Measurements from ENCODE around the gene PKLR. TPM values are rescaled to one million over a fixed set of nuclear protein-coding genes. Genes with fewer than 3 reads are reported as not detected.

Gene PKLR
- total RNA-seq, 4 donors from 2014 or later, result not detected

DNA sequence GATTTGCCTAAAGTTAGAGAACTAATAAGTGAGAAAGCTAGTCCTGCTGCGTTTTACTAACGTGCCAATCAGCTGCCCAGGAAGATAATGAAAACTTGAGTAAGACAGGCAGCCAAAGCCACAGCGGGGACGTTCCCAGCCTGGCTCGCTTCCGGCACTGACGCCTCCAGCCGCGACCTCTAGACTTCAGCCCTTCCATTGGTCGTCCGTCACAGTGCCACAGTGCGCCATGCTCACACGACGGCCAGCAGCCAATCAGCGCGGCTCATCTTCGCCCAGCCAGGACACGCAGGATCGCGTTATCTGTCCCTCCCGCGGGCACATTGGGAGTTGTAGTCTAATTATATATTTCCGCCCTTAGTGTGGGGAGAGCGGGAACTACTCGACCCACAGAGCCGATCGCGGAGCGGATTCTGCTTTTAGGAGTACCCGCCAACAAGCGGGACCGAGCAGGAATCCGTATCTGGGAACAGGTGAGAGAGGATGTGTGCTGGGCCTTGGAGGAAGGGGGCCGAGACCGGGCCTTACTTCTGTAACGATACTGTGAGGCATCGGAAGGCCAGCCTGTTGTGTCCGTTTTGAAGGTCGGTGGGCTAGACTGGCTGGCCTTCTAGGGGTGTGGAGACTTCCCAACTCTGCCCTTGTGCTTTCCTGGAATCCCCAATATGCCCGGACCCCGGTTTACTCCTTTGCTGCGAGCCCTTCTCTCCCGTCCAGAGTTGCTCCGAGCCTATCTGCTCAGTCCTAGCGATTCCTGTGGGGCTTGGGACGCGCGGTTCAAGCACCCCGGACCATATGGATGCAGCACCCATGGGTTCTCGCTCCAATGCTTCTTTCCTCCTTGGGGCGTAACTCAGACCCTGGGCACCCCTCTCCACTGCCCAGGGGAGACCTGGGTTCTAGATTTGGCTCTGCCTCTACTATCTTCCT lies 7.5 kb upstream of the PKLR start, which contains the start of gene FDPS:
Gene FDPS (plus strand): TSS at position 374 of the 930 bp plus-strand sequence. CDS start 924 bp downstream, outside the sequence.
- Histone ChIP-seq H3K36me3 (no peaks in the 10 kb centered on the region), H3K27me3 (no peaks in the 10 kb centered on the region), H3K27ac (peak within 1 kb of the TSS; percentile 66 to 82 (median 79)), H3K4me1 (peaks cover 13 to 20% of the 10 kb centered on the region in 2 donors), H3K9me3 (no peaks in the 10 kb centered on the region), H3K4me3 (replicated peaks in 1 of 3) (peak within 1 kb of the TSS; percentile 34 to 55 (median 52))
- intact Hi-C loops (cut with DNase I), result no loop called here
- TF ChIP-seq, protein P1, sequence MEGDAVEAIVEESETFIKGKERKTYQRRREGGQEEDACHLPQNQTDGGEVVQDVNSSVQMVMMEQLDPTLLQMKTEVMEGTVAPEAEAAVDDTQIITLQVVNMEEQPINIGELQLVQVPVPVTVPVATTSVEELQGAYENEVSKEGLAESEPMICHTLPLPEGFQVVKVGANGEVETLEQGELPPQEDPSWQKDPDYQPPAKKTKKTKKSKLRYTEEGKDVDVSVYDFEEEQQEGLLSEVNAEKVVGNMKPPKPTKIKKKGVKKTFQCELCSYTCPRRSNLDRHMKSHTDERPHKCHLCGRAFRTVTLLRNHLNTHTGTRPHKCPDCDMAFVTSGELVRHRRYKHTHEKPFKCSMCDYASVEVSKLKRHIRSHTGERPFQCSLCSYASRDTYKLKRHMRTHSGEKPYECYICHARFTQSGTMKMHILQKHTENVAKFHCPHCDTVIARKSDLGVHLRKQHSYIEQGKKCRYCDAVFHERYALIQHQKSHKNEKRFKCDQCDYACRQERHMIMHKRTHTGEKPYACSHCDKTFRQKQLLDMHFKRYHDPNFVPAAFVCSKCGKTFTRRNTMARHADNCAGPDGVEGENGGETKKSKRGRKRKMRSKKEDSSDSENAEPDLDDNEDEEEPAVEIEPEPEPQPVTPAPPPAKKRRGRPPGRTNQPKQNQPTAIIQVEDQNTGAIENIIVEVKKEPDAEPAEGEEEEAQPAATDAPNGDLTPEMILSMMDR (IDR thresholded peaks at IDR 0.05), result peak in 4 of 6 experiments; percentile 10 to 44 (median 34)
- peak in 1 of 2 donors; percentile 80 for TF ChIP-seq POLR2A (IDR thresholded peaks at IDR 0.05)
- 0% methylated on average over 42 to 51 of the region's 51 CpGs for WGBS, 2 donors
- peak; percentile 99 for DNase-seq

DNA sequence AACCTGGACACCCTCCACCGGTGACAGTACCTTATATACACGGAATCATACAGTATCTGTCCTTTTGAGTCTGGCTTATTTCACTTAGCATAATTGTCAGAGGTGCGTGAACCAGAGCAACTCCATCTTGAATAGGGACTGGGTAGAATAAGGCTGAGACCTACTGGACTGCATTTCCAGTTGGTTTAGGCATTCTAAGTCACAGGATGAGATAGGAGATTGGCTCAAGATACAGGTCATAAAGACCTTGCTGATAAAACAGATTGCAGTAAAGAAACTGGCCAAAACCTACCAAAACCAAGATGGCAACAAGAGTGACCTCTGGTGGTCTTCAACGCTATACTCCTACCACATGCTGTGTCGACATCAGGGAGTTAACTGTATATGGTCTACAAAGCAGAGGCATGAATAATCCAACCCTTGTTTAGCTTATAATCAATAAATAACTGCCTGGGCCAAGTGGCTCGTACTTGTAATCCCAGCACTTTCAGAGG lies 6.1 kb upstream of the PKLR start:
- intact Hi-C loops (cut with DNase I), result no loop called here
- Histone ChIP-seq H3K4me3 (replicated peaks in 1 of 3) (no peak overlapping the region), H3K27me3 (no peaks in the 10 kb centered on the region), H3K27ac (no peak overlapping the region), H3K9me3 (no peaks in the 10 kb centered on the region), H3K4me1 (peaks cover 13 to 20% of the 10 kb centered on the region in 2 donors), H3K36me3 (no peaks in the 10 kb centered on the region)
- WGBS, 2 donors, result 51 to 62% methylated on average over 6 of the region's 6 CpGs
- no peak for DNase-seq
- TF ChIP-seq, protein P1 (IDR thresholded peaks at IDR 0.05), result peak in 1 of 6 experiments; percentile 3
- TF ChIP-seq POLR2A (IDR thresholded peaks at IDR 0.05), result no peak

DNA sequence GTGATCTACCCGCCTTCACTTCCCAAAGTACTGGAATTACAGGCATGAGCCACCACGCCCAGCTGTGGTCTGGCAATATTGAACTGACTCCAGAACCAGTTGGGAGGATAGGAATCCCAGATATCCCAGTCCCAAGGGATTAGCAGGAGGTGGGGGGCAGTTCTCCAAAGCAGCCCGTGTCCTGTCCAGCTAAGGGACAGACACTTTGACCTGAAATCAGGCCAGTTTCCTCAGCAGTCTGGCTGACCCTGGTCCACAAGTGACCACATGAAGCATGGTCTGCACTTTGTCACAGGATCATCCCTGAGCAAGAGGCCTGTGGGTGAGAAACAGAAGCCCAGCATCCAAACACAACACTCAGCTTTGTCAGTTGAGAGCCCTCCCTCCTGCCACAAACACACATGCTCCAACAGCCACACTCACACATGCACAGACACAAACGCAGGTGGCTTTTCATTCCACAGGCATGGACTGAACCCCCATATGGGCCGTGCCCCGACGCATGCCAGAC lies 4.7 kb upstream of the PKLR start:
- TF ChIP-seq POLR2A (IDR thresholded peaks at IDR 0.05), result no peak
- TF ChIP-seq, protein P1 (IDR thresholded peaks at IDR 0.05), result no peak
- no peaks in the 10 kb centered on the region for H3K36me3 ChIP-seq
- no peak overlapping the region for H3K4me3 ChIP-seq (replicated peaks in 1 of 3)
- no peaks in the 10 kb centered on the region for H3K9me3 ChIP-seq
- H3K27ac ChIP-seq, result no peak overlapping the region
- WGBS, 2 donors, result 55 to 86% methylated on average over 3 to 7 of the region's 7 CpGs
- DNase-seq, result no peak
- intact Hi-C loops (cut with DNase I), result no loop called here
- peaks cover 13 to 20% of the 10 kb centered on the region in 2 donors for H3K4me1 ChIP-seq
- H3K27me3 ChIP-seq, result no peaks in the 10 kb centered on the region

DNA sequence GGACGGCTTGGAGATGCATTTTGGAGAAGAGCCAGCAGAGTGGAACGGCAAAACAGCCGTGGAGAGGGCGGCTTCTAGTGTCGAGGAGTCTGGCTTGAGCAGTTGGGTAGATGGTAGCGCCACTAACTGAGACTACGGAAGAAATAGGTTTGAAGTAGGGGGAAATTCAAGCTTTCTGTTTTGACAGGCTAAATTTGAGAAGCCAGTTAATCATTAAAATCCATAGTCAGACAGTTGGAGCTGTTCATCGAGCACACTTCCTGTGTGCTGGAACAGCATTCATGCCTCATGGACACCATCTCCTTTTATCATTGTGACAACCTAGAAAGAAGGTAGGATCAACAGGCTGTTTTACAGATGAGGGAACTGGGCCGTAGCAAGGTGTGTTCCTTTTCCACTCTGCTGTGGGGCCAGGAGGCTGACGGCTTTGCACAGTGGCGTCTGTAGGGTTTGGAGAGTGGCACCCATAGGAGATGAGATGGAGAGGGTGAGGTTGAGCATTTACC lies 3.4 kb upstream of the PKLR start:
- intact Hi-C loops (cut with DNase I), result no loop called here

More for the DNA sequence above, 3.4 kb upstream of the PKLR start:
- Histone ChIP-seq H3K27me3 (no peaks in the 10 kb centered on the region), H3K27ac (no peak overlapping the region), H3K4me1 (peaks cover 4 to 9% of the 10 kb centered on the region in 2 donors), H3K36me3 (no peaks in the 10 kb centered on the region), H3K4me3 (replicated peaks in 1 of 3) (no peak overlapping the region), H3K9me3 (no peaks in the 10 kb centered on the region)
- TF ChIP-seq, protein P1 (IDR thresholded peaks at IDR 0.05), result no peak
- no peak for TF ChIP-seq POLR2A (IDR thresholded peaks at IDR 0.05)
- DNase-seq, result no peak
- WGBS, 2 donors, result 48 to 56% methylated on average over 11 of the region's 11 CpGs
